ENCODE data around the gene ERBB4.

ERBB4 gene

DNA sequence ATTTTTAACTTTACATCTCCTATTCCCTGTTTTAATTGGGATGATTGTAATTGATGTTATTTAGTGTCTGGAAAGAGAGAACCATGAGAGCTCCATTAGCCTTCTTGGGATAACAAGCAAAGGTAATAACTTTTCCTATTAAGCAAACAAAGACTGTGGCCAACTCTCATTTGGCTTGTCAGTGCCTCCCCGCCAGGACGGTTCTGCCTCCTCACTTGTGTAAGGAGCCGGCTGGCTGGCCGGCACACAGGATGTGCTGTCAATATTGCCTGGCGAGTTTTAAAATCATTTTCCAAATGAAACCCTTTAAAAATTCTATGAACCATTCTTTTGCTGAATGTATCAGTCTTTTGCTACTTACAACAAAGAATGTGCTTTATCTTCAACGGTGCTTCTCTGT, 1083.9 kb downstream of the ERBB4 start:
- Histone ChIP-seq H3K4me1 (ENCODE audit: low read depth, poor library complexity, severe bottlenecking) (no peaks in the 10 kb centered on the region), H3K27ac (no peak overlapping the region), H3K4me2 (no peak overlapping the region), H2AFZ (ENCODE audit: low read depth) (no peak overlapping the region), H3K79me2 (ENCODE audit: insufficient read depth, low read depth) (no peaks in the 10 kb centered on the region), H4K20me1 (ENCODE audit: insufficient read depth) (no peaks in the 10 kb centered on the region), H3K27me3 (ENCODE audit: insufficient read depth, low read depth) (no peaks in the 10 kb centered on the region), H3K36me3 (ENCODE audit: insufficient read depth) (no peaks in the 10 kb centered on the region), H3K4me3 (IDR thresholded peaks at IDR 0.05; ENCODE audit: insufficient read depth, low read depth, low read length) (no peak overlapping the region), H3K9ac (no peak overlapping the region)
- TF ChIP-seq, protein P1, sequence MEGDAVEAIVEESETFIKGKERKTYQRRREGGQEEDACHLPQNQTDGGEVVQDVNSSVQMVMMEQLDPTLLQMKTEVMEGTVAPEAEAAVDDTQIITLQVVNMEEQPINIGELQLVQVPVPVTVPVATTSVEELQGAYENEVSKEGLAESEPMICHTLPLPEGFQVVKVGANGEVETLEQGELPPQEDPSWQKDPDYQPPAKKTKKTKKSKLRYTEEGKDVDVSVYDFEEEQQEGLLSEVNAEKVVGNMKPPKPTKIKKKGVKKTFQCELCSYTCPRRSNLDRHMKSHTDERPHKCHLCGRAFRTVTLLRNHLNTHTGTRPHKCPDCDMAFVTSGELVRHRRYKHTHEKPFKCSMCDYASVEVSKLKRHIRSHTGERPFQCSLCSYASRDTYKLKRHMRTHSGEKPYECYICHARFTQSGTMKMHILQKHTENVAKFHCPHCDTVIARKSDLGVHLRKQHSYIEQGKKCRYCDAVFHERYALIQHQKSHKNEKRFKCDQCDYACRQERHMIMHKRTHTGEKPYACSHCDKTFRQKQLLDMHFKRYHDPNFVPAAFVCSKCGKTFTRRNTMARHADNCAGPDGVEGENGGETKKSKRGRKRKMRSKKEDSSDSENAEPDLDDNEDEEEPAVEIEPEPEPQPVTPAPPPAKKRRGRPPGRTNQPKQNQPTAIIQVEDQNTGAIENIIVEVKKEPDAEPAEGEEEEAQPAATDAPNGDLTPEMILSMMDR (conservative IDR thresholded peaks at IDR 0.05; ENCODE audit: low read depth, low read length), result no peak

DNA sequence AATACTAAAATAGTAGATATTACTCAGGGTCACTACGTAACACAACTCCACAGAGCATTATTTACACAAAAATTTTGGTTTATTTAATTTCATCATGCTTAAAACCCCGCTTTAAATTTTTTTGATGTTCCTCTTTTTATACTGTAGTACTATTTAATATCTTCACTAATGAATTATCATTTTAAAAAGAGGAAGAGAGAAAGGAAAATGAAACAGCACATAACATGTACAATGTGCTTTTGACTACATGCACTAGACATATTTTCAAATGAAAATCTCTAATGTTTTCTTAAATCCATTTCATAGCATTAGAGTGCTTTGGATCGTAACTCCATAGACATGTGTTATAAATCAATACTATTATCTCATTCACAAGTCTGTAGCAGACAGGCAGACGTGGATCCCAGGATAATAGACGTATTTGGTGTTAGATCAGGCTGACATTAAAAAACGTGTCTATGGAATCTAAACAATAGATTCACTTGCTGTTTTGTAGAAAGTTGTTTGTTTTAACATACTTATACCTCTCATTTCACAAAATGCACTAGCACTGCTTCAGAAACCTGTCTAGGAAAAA, 1085.2 kb downstream of the ERBB4 start:
- Histone ChIP-seq H4K20me1 (ENCODE audit: insufficient read depth) (no peaks in the 10 kb centered on the region), H3K27ac (no peak overlapping the region), H3K27me3 (ENCODE audit: insufficient read depth, low read depth) (no peaks in the 10 kb centered on the region), H2AFZ (ENCODE audit: low read depth) (no peak overlapping the region), H3K4me3 (IDR thresholded peaks at IDR 0.05; ENCODE audit: insufficient read depth, low read depth, low read length) (no peak overlapping the region), H3K4me1 (ENCODE audit: low read depth, poor library complexity, severe bottlenecking) (no peaks in the 10 kb centered on the region), H3K79me2 (ENCODE audit: insufficient read depth, low read depth) (no peaks in the 10 kb centered on the region), H3K36me3 (ENCODE audit: insufficient read depth) (no peaks in the 10 kb centered on the region), H3K4me2 (no peak overlapping the region), H3K9ac (no peak overlapping the region)
- TF ChIP-seq, protein P1 (conservative IDR thresholded peaks at IDR 0.05; ENCODE audit: low read depth, low read length), result no peak

DNA sequence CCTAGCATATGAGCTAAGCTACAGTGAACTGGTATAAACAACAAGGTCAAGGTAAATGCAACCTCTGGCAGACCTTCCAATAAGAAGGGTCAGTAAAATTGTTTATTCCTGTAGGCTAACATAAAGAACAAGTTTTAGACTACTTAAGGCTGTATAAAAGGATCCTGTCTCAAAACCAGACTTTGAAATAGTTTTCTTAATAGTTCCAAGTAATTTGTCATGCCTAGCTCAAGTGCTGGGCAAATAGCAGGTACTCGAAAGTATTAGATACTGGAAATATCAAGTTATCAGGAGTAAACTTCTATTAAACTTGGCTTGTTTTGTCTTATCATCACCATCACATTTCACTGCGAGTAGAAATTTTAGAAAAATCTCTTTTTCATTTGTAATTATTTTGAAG, 1087.0 kb downstream of the ERBB4 start:
- no peak overlapping the region for H3K4me3 ChIP-seq (IDR thresholded peaks at IDR 0.05; ENCODE audit: insufficient read depth, low read depth, low read length)
- H3K4me1 ChIP-seq (ENCODE audit: low read depth, poor library complexity, severe bottlenecking), result no peaks in the 10 kb centered on the region
- H3K27ac ChIP-seq, result no peak overlapping the region
- no peaks in the 10 kb centered on the region for H3K36me3 ChIP-seq (ENCODE audit: insufficient read depth)
- H3K79me2 ChIP-seq (ENCODE audit: insufficient read depth, low read depth), result no peaks in the 10 kb centered on the region
- TF ChIP-seq, protein P1 (conservative IDR thresholded peaks at IDR 0.05; ENCODE audit: low read depth, low read length), result no peak
- no peaks in the 10 kb centered on the region for H3K27me3 ChIP-seq (ENCODE audit: insufficient read depth, low read depth)
- no peaks in the 10 kb centered on the region for H4K20me1 ChIP-seq (ENCODE audit: insufficient read depth)
- H2AFZ ChIP-seq (ENCODE audit: low read depth), result no peak overlapping the region
- no peak overlapping the region for H3K9ac ChIP-seq
- H3K4me2 ChIP-seq, result no peak overlapping the region

DNA sequence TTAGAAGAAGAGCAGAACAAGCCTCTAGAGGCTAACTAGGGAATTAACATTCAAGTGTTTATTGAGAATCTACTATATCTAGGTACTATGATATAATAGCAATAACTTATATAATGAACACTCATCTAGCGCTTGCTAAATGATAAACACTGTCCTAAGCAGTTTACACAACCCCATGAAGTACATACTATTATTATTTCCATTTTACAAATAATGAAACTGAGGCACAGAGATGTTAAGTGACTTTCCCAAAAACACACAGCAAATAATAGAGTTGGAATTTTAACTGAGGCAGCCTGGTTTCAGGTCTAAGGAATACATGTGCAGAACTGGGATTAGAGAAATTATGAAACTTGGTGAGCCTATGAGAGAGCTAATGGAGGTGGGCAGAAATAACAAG, 1088.8 kb downstream of the ERBB4 start:
- Histone ChIP-seq H3K4me1 (ENCODE audit: low read depth, poor library complexity, severe bottlenecking) (no peaks in the 10 kb centered on the region), H3K4me2 (no peak overlapping the region), H3K4me3 (IDR thresholded peaks at IDR 0.05; ENCODE audit: insufficient read depth, low read depth, low read length) (no peak overlapping the region), H3K27me3 (ENCODE audit: insufficient read depth, low read depth) (no peaks in the 10 kb centered on the region), H2AFZ (ENCODE audit: low read depth) (no peak overlapping the region), H3K27ac (no peak overlapping the region), H3K36me3 (ENCODE audit: insufficient read depth) (no peaks in the 10 kb centered on the region), H3K9ac (no peak overlapping the region), H3K79me2 (ENCODE audit: insufficient read depth, low read depth) (no peaks in the 10 kb centered on the region), H4K20me1 (ENCODE audit: insufficient read depth) (no peaks in the 10 kb centered on the region)
- TF ChIP-seq, protein P1 (conservative IDR thresholded peaks at IDR 0.05; ENCODE audit: low read depth, low read length), result no peak

All from KMS-11 (cell line).